Calu3 (cell line): ENCODE data around the gene CACNA2D3. TPM values are rescaled to one million over a fixed set of nuclear protein-coding genes. Genes with fewer than 3 reads are reported as not detected.

Experiments used
- BruUV-seq: library from RNA; stranded (reverse); fragments of 400-500 nt; replicated peaks from 2 replicates; lab custom pipeline; 2021; lab: Mats Ljungman, UMichigan
- CTCF ChIA-PET: fragments of 300-600 bp; sonication (Branson Sonifier 250); formaldehyde crosslinking; loops from one replicate; lab custom pipeline; 2022; ENCODE audit warnings: antibody characterized with exemption; lab: Charles Lee
- DNase-seq: peaks from one replicate; pipeline ENCODE4 v3.0.0; 2022
- H3K27ac Mint-ChIP-seq: one replicate; pipeline ENCODE4 v1.8.0; 2022; ENCODE audit warnings: mixed read lengths; ENCODE audit not compliant: unreplicated experiment
- H3K27me3 Mint-ChIP-seq: one replicate; pipeline ENCODE4 v1.8.0; 2022; ENCODE audit warnings: mixed read lengths; ENCODE audit not compliant: unreplicated experiment
- H3K36me3 Mint-ChIP-seq: one replicate; pipeline ENCODE4 v1.8.0; 2022; ENCODE audit warnings: mild to moderate bottlenecking, moderate library complexity, mixed read lengths; ENCODE audit not compliant: insufficient read depth, unreplicated experiment
- H3K4me1 Mint-ChIP-seq: one replicate; pipeline ENCODE4 v1.8.0; 2022; ENCODE audit warnings: mild to moderate bottlenecking, low read depth, mixed read lengths; ENCODE audit not compliant: unreplicated experiment
- H3K4me3 Mint-ChIP-seq: one replicate; pipeline ENCODE4 v1.8.0; 2022; ENCODE audit warnings: mild to moderate bottlenecking, low read depth, moderate library complexity, mixed read lengths; ENCODE audit not compliant: unreplicated experiment
- H3K9me3 Mint-ChIP-seq: one replicate; pipeline ENCODE4 v1.8.0; 2022; ENCODE audit warnings: low read depth, mixed read lengths; ENCODE audit not compliant: unreplicated experiment
- intact Hi-C: fragments of 100-400 bp; cut with micrococcal nuclease; formaldehyde crosslinking; loops from one replicate; pipeline ENCODE4 v1.10.0; 2022; ENCODE audit not compliant: unreplicated experiment
- total RNA-seq: library from RNA; stranded (reverse); gene quantifications from 2 replicates; pipeline ENCODE4 v1.2.3, GENCODE V29; 2022
- TF ChIP-seq, protein P1 (sequence below): fragments of 200-600 bp; IDR thresholded peaks from one replicate; pipeline ENCODE4 v1.8.0; 2022; ENCODE audit warnings: antibody characterized with exemption; ENCODE audit not compliant: unreplicated experiment

The CACNA2D3 gene
- total RNA-seq, 1 experiment from 2014 or later, result not detected

DNA sequence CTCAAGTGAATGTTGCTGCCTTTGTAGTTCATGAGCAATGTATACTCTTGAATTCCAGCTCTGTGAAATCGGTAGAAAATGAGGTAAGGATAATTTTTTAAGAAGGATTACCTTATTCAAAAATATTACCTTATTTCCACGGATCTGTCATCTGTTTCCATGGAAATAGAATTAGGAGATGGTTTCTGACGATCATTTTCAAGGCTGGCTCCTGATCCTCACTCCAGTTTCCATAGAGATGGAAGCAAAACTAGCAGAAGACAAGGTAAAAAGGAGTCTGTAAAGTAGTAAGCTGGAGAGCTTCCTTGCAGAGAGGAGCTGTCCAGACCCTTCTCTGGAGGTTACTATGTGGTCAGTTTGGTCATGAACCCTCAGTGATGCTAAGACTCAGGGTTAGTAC lies 55.5 kb downstream of the CACNA2D3 start:
- CTCF ChIA-PET, result no interaction called here
- Mint-ChIP-seq H3K9me3 (no peaks in the 10 kb centered on the region), H3K27ac (no peak overlapping the region), H3K27me3 (peaks cover 36% of the 10 kb centered on the region), H3K36me3 (no peaks in the 10 kb centered on the region), H3K4me1 (no peaks in the 10 kb centered on the region), H3K4me3 (no peak overlapping the region)
- DNase-seq, result no peak
- intact Hi-C loops, result no loop called here
- TF ChIP-seq, protein P1, sequence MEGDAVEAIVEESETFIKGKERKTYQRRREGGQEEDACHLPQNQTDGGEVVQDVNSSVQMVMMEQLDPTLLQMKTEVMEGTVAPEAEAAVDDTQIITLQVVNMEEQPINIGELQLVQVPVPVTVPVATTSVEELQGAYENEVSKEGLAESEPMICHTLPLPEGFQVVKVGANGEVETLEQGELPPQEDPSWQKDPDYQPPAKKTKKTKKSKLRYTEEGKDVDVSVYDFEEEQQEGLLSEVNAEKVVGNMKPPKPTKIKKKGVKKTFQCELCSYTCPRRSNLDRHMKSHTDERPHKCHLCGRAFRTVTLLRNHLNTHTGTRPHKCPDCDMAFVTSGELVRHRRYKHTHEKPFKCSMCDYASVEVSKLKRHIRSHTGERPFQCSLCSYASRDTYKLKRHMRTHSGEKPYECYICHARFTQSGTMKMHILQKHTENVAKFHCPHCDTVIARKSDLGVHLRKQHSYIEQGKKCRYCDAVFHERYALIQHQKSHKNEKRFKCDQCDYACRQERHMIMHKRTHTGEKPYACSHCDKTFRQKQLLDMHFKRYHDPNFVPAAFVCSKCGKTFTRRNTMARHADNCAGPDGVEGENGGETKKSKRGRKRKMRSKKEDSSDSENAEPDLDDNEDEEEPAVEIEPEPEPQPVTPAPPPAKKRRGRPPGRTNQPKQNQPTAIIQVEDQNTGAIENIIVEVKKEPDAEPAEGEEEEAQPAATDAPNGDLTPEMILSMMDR, result no peak
- BruUV-seq, result no TSS peak

DNA sequence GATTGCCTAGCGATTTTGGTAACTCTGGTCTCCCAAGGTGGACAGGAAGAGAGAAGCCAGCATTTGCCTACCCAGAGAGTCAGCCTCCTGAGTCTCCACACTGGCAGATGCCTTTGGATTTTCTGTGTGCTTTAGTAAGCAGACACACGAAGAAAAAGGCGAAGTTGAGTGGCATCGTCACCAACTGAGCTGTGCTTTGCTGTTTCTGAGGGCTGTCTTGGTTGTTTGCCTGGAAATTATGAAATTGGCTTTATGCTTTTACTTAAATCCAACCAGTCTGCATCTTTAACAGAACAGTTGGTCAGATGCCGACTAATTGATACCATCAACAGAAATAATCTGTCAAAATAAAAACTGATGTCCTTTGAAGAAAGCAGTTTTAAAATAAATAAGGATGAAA lies 56.0 kb downstream of the CACNA2D3 start:
- CTCF ChIA-PET, result no interaction called here
- intact Hi-C loops, result no loop called here
- Mint-ChIP-seq H3K4me1 (no peaks in the 10 kb centered on the region), H3K9me3 (no peaks in the 10 kb centered on the region), H3K27me3 (peaks cover 36% of the 10 kb centered on the region), H3K27ac (no peak overlapping the region), H3K4me3 (no peak overlapping the region), H3K36me3 (no peaks in the 10 kb centered on the region)
- TF ChIP-seq, protein P1, result no peak
- DNase-seq, result no peak
- no TSS peak for BruUV-seq

DNA sequence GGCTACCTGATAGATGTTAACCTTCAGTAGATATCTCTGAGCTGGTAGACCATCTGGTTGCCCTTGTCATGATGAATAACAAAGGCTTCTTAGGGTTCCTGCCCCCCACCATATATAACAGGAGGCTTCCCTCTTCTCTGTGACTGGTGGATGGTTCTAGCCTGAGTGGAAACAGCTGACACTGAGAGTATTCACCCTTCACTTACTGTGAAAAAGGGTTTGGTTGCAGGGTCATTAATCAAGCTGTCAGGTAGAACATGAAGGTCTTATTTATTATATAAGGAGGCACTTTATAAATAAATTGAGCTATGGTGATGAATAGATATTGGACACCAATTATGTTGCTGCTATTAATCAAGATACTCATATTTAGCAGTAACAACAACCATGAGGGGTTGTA lies 58.6 kb downstream of the CACNA2D3 start:
- TF ChIP-seq, protein P1, result no peak
- Mint-ChIP-seq H3K9me3 (no peaks in the 10 kb centered on the region), H3K36me3 (no peaks in the 10 kb centered on the region), H3K27ac (no peak overlapping the region), H3K27me3 (peaks cover 36% of the 10 kb centered on the region), H3K4me3 (no peak overlapping the region), H3K4me1 (no peaks in the 10 kb centered on the region)
- no peak for DNase-seq
- no TSS peak for BruUV-seq
- CTCF ChIA-PET, result no interaction called here
- intact Hi-C loops, result no loop called here

DNA sequence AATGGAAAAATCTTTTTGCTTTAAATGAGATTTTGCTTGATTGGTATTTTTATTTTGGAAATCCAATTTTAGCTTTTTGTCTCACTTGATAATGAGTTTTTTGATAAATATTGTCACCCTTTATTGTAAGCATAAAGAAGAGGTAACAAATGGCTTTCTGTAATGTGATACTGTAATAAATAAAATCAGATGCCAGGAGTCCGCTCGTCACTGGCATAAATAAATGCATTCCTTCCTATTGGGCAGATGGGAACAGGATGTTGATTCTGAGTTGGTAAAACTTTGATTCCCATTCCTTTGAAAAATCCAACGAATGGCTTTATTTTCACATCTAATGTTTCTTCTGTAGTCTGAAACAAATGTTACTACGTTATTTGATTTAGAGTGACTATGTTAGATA lies 59.9 kb downstream of the CACNA2D3 start:
- H3K4me1 Mint-ChIP-seq, result no peaks in the 10 kb centered on the region
- BruUV-seq, result no TSS peak
- H3K4me3 Mint-ChIP-seq, result no peak overlapping the region
- no peak for DNase-seq
- no peaks in the 10 kb centered on the region for H3K9me3 Mint-ChIP-seq
- no peak overlapping the region for H3K27ac Mint-ChIP-seq
- intact Hi-C loops, result no loop called here
- TF ChIP-seq, protein P1, result no peak
- CTCF ChIA-PET, result no interaction called here
- H3K27me3 Mint-ChIP-seq, result peaks cover 24% of the 10 kb centered on the region
- no peaks in the 10 kb centered on the region for H3K36me3 Mint-ChIP-seq
